SH-SY5Y (cell line): Measurements from ENCODE around the gene DUOX2.

Source experiments
- GATA2 ChIP-seq: IDR thresholded peaks from 2 replicates; pipeline ENCODE4 v1.6.1; 2011; ENCODE audit warnings: mild to moderate bottlenecking, low read depth, low read length
- GATA3 ChIP-seq: IDR thresholded peaks from 2 replicates; pipeline ENCODE4 v1.6.1; 2011; ENCODE audit warnings: low read depth, mild to moderate bottlenecking, low read length, moderate library complexity

DNA sequence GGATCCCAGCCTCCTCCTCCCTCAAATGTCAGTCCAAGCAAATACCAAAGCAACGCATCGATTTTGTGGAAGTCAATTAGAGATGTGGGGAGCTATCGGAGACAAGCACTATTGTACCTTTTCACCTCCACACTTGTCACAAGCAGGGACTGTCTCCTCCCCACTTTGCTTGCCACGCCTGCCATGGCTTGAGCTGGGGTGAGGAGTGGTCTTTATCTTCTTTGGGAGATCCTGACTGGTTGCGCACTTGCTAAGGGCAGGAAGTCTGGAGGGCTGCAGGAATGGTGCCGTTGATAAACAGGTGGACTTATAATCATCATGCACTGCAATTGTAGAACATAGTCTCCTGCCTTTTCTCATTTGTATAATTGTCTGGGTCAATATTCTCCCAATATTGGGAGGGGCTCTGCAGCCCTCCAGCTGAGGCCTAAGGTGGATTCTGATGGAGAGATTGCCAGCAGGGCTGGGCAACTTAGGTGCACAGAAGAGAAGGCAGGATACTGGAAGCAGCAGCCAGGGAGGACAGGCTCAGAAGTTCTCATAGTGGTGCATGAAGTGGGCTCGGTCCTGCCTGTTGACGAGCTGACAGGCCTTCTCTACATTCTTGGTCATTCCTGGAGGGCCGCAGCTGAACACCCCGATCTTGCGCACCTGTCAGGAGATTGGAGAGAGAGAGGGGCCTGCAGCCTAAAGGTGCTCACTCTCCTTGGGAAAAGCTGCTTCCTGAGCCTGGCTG lies 20.2 kb downstream of the DUOX2 start:
- TF ChIP-seq GATA3 (no peak), GATA2 (no peak)
